KOPT-K1 (cell line): ENCODE data around the gene ATP2B1.
"Not testable (repeated sequence)": the region's sequence is repeated elsewhere in the genome, so short reads cannot be mapped to it uniquely, and the experiment has no call there.

Source experiments
- H3K27ac ChIP-seq: fragments of 200-600 bp; sonication (generic); 2 replicates; pipeline ENCODE4 v1.5.1; 2016; ENCODE audit warnings: antibody characterized with exemption, mild to moderate bottlenecking, low read depth, low read length; ENCODE audit not compliant: poor library complexity, severe bottlenecking
- H3K36me3 ChIP-seq: fragments of 200-600 bp; sonication (generic); 2 replicates; pipeline ENCODE4 v1.5.1; 2017; ENCODE audit warnings: antibody characterized with exemption, mild to moderate bottlenecking, low read length, moderate library complexity; ENCODE audit not compliant: insufficient read depth
- H3K9me3 ChIP-seq: fragments of 200-600 bp; sonication (generic); 2 replicates; pipeline ENCODE4 v1.5.1; 2017; ENCODE audit warnings: antibody characterized with exemption, low read length, mild to moderate bottlenecking; ENCODE audit not compliant: insufficient read depth, poor library complexity, severe bottlenecking

Gene ATP2B1

GRCh38 chr12:89706551-89706950 is 2.1 kb downstream of the ATP2B1 start:
- H3K27ac ChIP-seq, result no peak overlapping the region
- H3K36me3 ChIP-seq, result no peaks in the 10 kb centered on the region
- no peaks in the 10 kb centered on the region for H3K9me3 ChIP-seq

- Histone ChIP-seq H3K36me3 (no peaks in the 10 kb centered on the region), H3K9me3 (no peaks in the 10 kb centered on the region), H3K27ac (no peak overlapping the region)
Measured at GRCh38 chr12:89704457-89704856, 4.2 kb downstream of the ATP2B1 start.

- Histone ChIP-seq H3K9me3 (no peaks in the 10 kb centered on the region), H3K27ac (no peak overlapping the region), H3K36me3 (no peaks in the 10 kb centered on the region)
Measured at GRCh38 chr12:89703768-89704167, 4.9 kb downstream of the ATP2B1 start.

- no peak overlapping the region for H3K27ac ChIP-seq
- H3K36me3 ChIP-seq, result no peaks in the 10 kb centered on the region
- H3K9me3 ChIP-seq, result no peaks in the 10 kb centered on the region
Measured at GRCh38 chr12:89702503-89702902, 6.1 kb downstream of the ATP2B1 start.

GRCh38 chr12:89701606-89702206 is 6.9 kb downstream of the ATP2B1 start:
- H3K9me3 ChIP-seq, result no peaks in the 10 kb centered on the region
- H3K36me3 ChIP-seq, result no peaks in the 10 kb centered on the region
- no peak overlapping the region for H3K27ac ChIP-seq

GRCh38 chr12:89700191-89700810 is 8.3 kb downstream of the ATP2B1 start:
- Histone ChIP-seq H3K9me3 (no peaks in the 10 kb centered on the region), H3K27ac (no peak overlapping the region), H3K36me3 (no peaks in the 10 kb centered on the region)

- H3K36me3 ChIP-seq, result no peaks in the 10 kb centered on the region
- H3K27ac ChIP-seq, result no peak overlapping the region
- H3K9me3 ChIP-seq, result no peaks in the 10 kb centered on the region
Measured at GRCh38 chr12:89698607-89699006, 10.0 kb downstream of the ATP2B1 start.

GRCh38 chr12:89697728-89698127 is 10.9 kb downstream of the ATP2B1 start:
- H3K27ac ChIP-seq, H3K36me3 ChIP-seq, H3K9me3 ChIP-seq: not testable (repeated sequence)

GRCh38 chr12:89697296-89697695 is 11.3 kb downstream of the ATP2B1 start:
- Histone ChIP-seq H3K36me3 (no peaks in the 10 kb centered on the region), H3K27ac (no peak overlapping the region)

GRCh38 chr12:89695830-89696229 is 12.8 kb downstream of the ATP2B1 start:
- Histone ChIP-seq H3K9me3 (no peaks in the 10 kb centered on the region), H3K27ac (no peak overlapping the region), H3K36me3 (no peaks in the 10 kb centered on the region)

More at GRCh38 chr12:89697296-89697695, 11.3 kb downstream of the ATP2B1 start:
- no peaks in the 10 kb centered on the region for H3K9me3 ChIP-seq

- no peaks in the 10 kb centered on the region for H3K9me3 ChIP-seq
- H3K27ac ChIP-seq, result no peak overlapping the region
Measured at GRCh38 chr12:89695100-89695499, 13.5 kb downstream of the ATP2B1 start.

GRCh38 chr12:89694542-89694941 is 14.1 kb downstream of the ATP2B1 start:
- H3K9me3 ChIP-seq, result no peaks in the 10 kb centered on the region

More at GRCh38 chr12:89695100-89695499, 13.5 kb downstream of the ATP2B1 start:
- H3K36me3 ChIP-seq, result no peaks in the 10 kb centered on the region

GRCh38 chr12:89693639-89694202 is 14.9 kb downstream of the ATP2B1 start:
- no peak overlapping the region for H3K27ac ChIP-seq
- H3K36me3 ChIP-seq, result no peaks in the 10 kb centered on the region
- H3K9me3 ChIP-seq, result no peaks in the 10 kb centered on the region

More at GRCh38 chr12:89694542-89694941, 14.1 kb downstream of the ATP2B1 start:
- Histone ChIP-seq H3K36me3 (no peaks in the 10 kb centered on the region), H3K27ac (no peak overlapping the region)

GRCh38 chr12:89692439-89692838 is 16.2 kb downstream of the ATP2B1 start:
- Histone ChIP-seq H3K27ac (no peak overlapping the region), H3K36me3 (no peaks in the 10 kb centered on the region), H3K9me3 (peaks cover under 1% of the 10 kb centered on the region)

GRCh38 chr12:89691659-89692058 is 17.0 kb downstream of the ATP2B1 start:
- Histone ChIP-seq H3K9me3 (peaks cover 5% of the 10 kb centered on the region), H3K36me3 (no peaks in the 10 kb centered on the region), H3K27ac (no peak overlapping the region)

GRCh38 chr12:89690925-89691324 is 17.7 kb downstream of the ATP2B1 start:
- no peaks in the 10 kb centered on the region for H3K36me3 ChIP-seq
- H3K27ac ChIP-seq, result no peak overlapping the region

More at GRCh38 chr12:89690925-89691324, 17.7 kb downstream of the ATP2B1 start:
- H3K9me3 ChIP-seq, result peaks cover 5% of the 10 kb centered on the region
